Subcutaneous adipose tissue (tissue), 4 donors: ENCODE data around the gene ZNF507. TPM values are rescaled to one million over a fixed set of nuclear protein-coding genes. Genes with fewer than 3 reads are reported as not detected.

Experiments
- total RNA-seq, 4 donors: library from RNA; depleted of rRNA; stranded (reverse); fragments of >200 nt; gene quantifications; one replicate each; pipeline ENCODE4 v1.1.0, GENCODE V29; 2016
- TF ChIP-seq, protein P1 (sequence below): fragments of 450-650 bp; IDR thresholded peaks from one replicate; pipeline ENCODE4 v1.5.1; 2016; ENCODE audit warnings: low read depth, mild to moderate bottlenecking, control low read depth, antibody characterized with exemption, moderate library complexity

ZNF507 gene
- total RNA-seq, 4 donors from 2014 or later = 14.1 to 22.0 (median 20.3) TPM

DNA sequence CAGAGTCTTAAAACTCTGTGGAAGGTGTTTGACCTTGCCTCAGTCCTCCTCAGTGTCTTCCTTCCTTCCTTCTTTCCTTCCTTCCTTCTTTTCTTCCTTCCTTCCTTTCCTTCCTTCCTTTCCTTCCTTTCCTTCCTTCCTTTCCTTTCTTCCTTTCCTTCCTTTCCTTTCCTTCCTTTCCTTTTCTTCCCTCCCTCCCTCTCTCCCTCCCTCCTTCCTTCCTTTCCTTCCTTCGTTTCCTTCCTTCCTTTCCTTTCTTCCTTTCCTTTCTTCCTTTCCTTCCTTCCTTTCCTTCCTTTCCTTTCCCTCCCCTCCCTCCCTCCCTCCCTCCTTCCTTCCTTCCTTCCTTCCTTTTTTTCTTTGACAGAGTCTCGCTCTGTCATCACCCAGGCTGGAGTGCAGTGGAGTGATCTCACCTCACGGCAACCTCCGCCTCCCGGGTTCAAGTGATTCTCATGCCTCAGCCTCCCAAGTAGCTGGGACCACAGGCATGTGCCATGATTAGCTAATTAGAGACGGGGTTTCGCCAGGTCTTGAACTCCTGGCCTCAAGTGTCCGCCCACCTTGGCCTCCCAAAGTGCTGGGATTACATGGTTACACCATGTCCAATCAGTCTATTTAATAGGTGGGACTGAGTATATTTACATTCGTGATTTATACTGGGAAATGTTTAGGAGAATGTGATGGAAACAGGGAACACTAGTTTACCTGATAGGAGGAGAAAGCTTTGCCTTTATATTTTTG lies 16.3 kb downstream of the ZNF507 start:
- TF ChIP-seq, protein P1, sequence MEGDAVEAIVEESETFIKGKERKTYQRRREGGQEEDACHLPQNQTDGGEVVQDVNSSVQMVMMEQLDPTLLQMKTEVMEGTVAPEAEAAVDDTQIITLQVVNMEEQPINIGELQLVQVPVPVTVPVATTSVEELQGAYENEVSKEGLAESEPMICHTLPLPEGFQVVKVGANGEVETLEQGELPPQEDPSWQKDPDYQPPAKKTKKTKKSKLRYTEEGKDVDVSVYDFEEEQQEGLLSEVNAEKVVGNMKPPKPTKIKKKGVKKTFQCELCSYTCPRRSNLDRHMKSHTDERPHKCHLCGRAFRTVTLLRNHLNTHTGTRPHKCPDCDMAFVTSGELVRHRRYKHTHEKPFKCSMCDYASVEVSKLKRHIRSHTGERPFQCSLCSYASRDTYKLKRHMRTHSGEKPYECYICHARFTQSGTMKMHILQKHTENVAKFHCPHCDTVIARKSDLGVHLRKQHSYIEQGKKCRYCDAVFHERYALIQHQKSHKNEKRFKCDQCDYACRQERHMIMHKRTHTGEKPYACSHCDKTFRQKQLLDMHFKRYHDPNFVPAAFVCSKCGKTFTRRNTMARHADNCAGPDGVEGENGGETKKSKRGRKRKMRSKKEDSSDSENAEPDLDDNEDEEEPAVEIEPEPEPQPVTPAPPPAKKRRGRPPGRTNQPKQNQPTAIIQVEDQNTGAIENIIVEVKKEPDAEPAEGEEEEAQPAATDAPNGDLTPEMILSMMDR = no peak

GRCh38 chr19:32362318-32362691 lies 16.9 kb downstream of the ZNF507 start:
- TF ChIP-seq, protein P1 = no peak

DNA sequence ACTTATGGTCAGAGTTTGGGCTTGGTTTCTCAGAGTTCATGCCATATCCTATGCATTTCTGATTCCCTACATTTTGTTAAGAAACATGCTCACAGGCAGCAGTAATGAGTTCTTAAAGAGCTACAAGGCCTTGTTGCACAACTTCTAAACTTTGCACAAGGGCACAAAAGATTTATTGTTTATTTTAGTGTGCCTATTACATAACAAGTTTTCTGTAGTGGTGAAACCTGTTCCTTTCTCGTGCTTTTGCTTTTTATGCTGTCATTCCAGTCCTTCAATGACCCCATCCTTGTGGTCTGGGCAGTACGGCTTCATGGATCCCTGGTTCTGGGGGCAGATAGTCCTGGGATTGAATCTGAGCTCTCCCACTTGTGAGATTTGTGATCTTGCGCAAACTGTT lies 17.8 kb downstream of the ZNF507 start:
- TF ChIP-seq, protein P1 = no peak

GRCh38 chr19:32363632-32364031 lies 18.2 kb downstream of the ZNF507 start:
- TF ChIP-seq, protein P1 = no peak

DNA sequence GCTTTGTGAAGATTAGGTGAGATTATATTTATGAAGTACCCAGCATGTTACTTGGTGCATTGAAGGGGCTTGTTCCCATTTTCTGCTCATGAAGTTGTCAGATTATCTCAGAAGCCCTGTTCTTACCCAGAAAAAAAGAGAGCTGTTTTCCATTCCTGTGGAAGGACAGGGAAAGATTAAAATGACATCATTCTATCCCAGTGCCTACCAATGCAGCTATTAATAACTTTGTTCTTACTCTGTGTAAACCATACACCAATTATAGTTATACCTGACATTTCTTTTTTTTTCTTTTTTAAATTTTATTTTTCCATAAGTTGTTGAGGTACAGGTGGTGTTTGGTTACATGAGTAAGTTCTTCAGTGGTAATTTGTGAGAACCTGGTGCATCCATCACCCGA lies 18.6 kb downstream of the ZNF507 start:
- TF ChIP-seq, protein P1 = no peak

DNA sequence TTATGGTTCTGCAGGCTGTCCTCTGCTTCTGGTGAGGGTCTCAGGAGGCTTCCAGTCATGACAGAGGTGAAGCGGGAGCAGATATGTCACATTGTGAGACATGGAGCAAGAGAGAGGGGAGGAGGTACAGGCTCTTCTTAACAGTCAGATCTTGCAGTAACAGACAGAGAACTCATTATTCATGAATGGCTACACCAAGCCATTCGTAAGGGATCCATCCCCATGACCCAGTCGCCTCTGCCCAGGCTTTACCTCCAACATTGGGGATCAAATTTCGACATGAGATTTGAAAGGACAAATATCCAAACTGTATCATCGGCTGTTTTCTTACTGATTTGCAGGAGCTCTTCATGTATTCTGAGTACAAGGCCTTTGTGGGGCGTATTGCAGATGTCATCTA lies 21.7 kb downstream of the ZNF507 start:
- TF ChIP-seq, protein P1 = no peak

DNA sequence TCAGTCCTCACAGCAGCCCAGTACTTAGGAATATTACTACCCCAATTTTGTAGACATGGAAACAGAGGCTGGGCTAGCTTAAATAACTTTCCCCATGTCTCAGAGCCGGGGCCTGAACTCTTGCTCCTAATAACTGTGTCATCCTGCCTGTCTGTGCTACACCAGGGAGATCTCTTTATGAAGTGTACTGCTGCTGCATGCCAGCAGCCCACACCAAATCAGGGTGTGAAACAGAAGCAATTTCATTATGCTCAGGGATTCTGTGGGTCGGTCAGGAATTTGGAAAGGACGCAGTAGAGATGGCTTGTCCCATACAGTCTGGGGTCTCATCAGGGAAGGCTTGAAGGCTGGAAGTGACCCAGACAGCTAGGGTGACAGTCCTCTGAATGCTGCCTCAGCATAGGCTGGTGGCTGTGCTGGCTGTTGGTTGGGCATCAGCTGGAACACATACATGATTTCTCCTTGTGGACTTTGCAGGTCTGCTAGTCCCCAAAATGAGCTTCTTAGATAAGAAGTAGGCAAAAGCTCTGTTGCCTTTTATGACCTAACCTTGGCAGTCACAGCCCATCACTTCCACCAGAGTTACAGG lies 22.6 kb downstream of the ZNF507 start:
- TF ChIP-seq, protein P1 = no peak
